HCT116 (cell line): ENCODE measurements around the gene NLRP8. TPM values are rescaled to one million over a fixed set of nuclear protein-coding genes. Genes with fewer than 3 reads are reported as not detected.
"Not testable (repeated sequence)": the region's sequence is repeated elsewhere in the genome, so short reads cannot be mapped to it uniquely, and the experiment has no call there.

ENCODE experiments used
- ATAC-seq: fragments of 200-7000 bp; cut with Tn5 transposase; 2 replicates; pipeline ENCODE4 v1.9.1; 2020; ENCODE audit warnings: mild to moderate bottlenecking, moderate library complexity
- BruUV-seq: library from RNA; stranded (reverse); fragments of 400-500 nt; replicated peaks from 2 replicates; lab custom pipeline; 2021; lab: Mats Ljungman, UMichigan
- CTCF ChIA-PET: fragments of 300-600 bp; sonication (Branson Sonifier 250); formaldehyde crosslinking; loops from one replicate; lab custom pipeline; 2021; ENCODE audit warnings: antibody characterized with exemption; lab: Charles Lee
- POLR2A ChIA-PET: fragments of 300-600, 350-600 bp; sonication (Branson Sonifier 250); formaldehyde crosslinking; loops from one replicate; lab custom pipeline; 2021; ENCODE audit warnings: antibody characterized with exemption; lab: Charles Lee
- RAD21 ChIA-PET, 2 experiments: fragments of 300-600 bp; sonication (Branson Sonifier 250); formaldehyde crosslinking; loops; one replicate each; lab custom pipeline; 2023; ENCODE audit warnings: low total read pairs in 2 of 2; ENCODE audit not compliant: uncharacterized antibody in 2 of 2, unreplicated experiment in 2 of 2, low non-redundant PET in 1 of 2; lab: Charles Lee
- DNase-seq: peaks from one replicate; pipeline ENCODE4 v3.0.0-alpha.2; 2010; ENCODE audit warnings: low read depth, low spot score
- H2AFZ ChIP-seq: fragments of 200-600 bp; shearing (Covaris generic), sonication (generic); 2 replicates; pipeline ENCODE4 v1.6.1; 2017; ENCODE audit warnings: low read depth, mixed run types, mixed read lengths, antibody characterized with exemption, low read length; ENCODE audit not compliant: poor library complexity, severe bottlenecking
- H3K27ac ChIP-seq: 2 replicates; pipeline ENCODE4 v1.5.1; 2012; ENCODE audit warnings: low read depth, low read length
- H3K27me3 ChIP-seq: fragments of 200-600 bp; sonication (generic); 2 replicates; pipeline ENCODE4 v1.6.1; 2016; ENCODE audit warnings: mixed run types, low read length, mixed read lengths; ENCODE audit not compliant: insufficient read depth
- H3K36me3 ChIP-seq, 2 experiments: fragments of 200-500 bp in 1 of 2; fragments of 200-600 bp in 1 of 2; sonication (Bioruptor generic) in 1 of 2; sonication (generic) in 1 of 2; 2 replicates each; pipeline versions ENCODE4 v1.5.1 to v1.6.1; 2014 to 2016; ENCODE audit warnings: low read length in 2 of 2, inconsistent platforms in 1 of 2, mixed read lengths in 1 of 2, mixed run types in 1 of 2; ENCODE audit not compliant: insufficient read depth in 2 of 2, control insufficient read depth in 1 of 2
- H3K4me1 ChIP-seq, 2 experiments: fragments of 200-600 bp in 1 of 2; sonication (generic) in 1 of 2; 2 replicates each; pipeline versions ENCODE4 v1.5.1 to v1.6.1; 2012 to 2017; ENCODE audit warnings: low read length in 2 of 2, inconsistent platforms in 1 of 2, mild to moderate bottlenecking in 1 of 2, mixed read lengths in 1 of 2, mixed run types in 1 of 2, moderate library complexity in 1 of 2; ENCODE audit not compliant: insufficient read depth in 2 of 2, control insufficient read depth in 1 of 2
- H3K4me2 ChIP-seq: fragments of 200-600 bp; sonication (generic); 2 replicates; pipeline ENCODE4 v1.6.1; 2017; ENCODE audit warnings: mixed run types, low read length, mixed read lengths
- H3K4me3 ChIP-seq, 2 experiments: fragments of 200-600 bp in 1 of 2; sonication (generic) in 1 of 2; replicated peaks in 1 of 2; 2 replicates each; pipeline ENCODE4 v1.5.1; 2011 to 2016; ENCODE audit warnings: low read length in 2 of 2, control low read depth in 1 of 2, low read depth in 1 of 2, mild to moderate bottlenecking in 1 of 2, mixed read lengths in 1 of 2, mixed run types in 1 of 2
- H3K79me2 ChIP-seq: fragments of 200-600 bp; sonication (generic); 2 replicates; pipeline ENCODE4 v1.6.1; 2017; ENCODE audit warnings: mild to moderate bottlenecking, mixed run types, low read length, moderate library complexity, mixed read lengths; ENCODE audit not compliant: insufficient read depth
- H3K9ac ChIP-seq: fragments of 200-600 bp; sonication (generic); 2 replicates; pipeline ENCODE4 v1.6.1; 2016; ENCODE audit warnings: low read length, mixed read lengths
- H3K9me2 ChIP-seq: fragments of 200-600 bp; sonication (generic), shearing (Covaris generic); 2 replicates; pipeline ENCODE4 v1.6.1; 2017; ENCODE audit warnings: mixed run types, mild to moderate bottlenecking, moderate library complexity; ENCODE audit not compliant: insufficient read depth
- H3K9me3 ChIP-seq, 2 experiments: fragments of 200-500 bp in 1 of 2; fragments of 200-600 bp in 1 of 2; sonication (Bioruptor generic) in 1 of 2; sonication (generic) in 1 of 2; 2 replicates each; pipeline ENCODE4 v1.6.1; 2014 to 2017; ENCODE audit warnings: low read length in 2 of 2, mixed read lengths in 2 of 2, inconsistent platforms in 1 of 2, low read depth in 1 of 2, mild to moderate bottlenecking in 1 of 2, mixed run types in 1 of 2, moderate library complexity in 1 of 2; ENCODE audit not compliant: control insufficient read depth in 1 of 2, insufficient read depth in 1 of 2
- H4K20me1 ChIP-seq: fragments of 200-600 bp; sonication (generic), shearing (Covaris generic); 2 replicates; pipeline ENCODE4 v1.6.1; 2017; ENCODE audit warnings: mixed run types, mild to moderate bottlenecking, moderate library complexity; ENCODE audit not compliant: insufficient read depth
- POLR2AphosphoS5 ChIP-seq: IDR thresholded peaks from 2 replicates; pipeline ENCODE4 v1.6.1; 2011; ENCODE audit warnings: mild to moderate bottlenecking, low read depth, low read length, moderate library complexity
- RAD21 ChIP-seq: IDR thresholded peaks from 2 replicates; pipeline ENCODE4 v1.6.1; 2012; ENCODE audit warnings: low read depth, mild to moderate bottlenecking
- REST ChIP-seq: IDR thresholded peaks from 2 replicates; pipeline ENCODE4 v1.6.1; 2012; ENCODE audit warnings: low read depth
- intact Hi-C: fragments of 100-400 bp; cut with micrococcal nuclease; formaldehyde crosslinking; loops from 2 replicates; pipeline ENCODE4 v1.10.0; 2022
- total RNA-seq: library from RNA; stranded (reverse); gene quantifications from one replicate; pipeline ENCODE4 v1.2.1, GENCODE V29; 2021; ENCODE audit not compliant: unreplicated experiment

NLRP8 gene
- total RNA-seq, 1 experiment from 2014 or later: not detected

- no peak overlapping the region for H3K4me2 ChIP-seq
- no peak overlapping the region for H2AFZ ChIP-seq
- H3K9me2 ChIP-seq: no peaks in the 10 kb centered on the region
- H3K9ac ChIP-seq: no peak overlapping the region
- H3K79me2 ChIP-seq: no peaks in the 10 kb centered on the region
- TF ChIP-seq RAD21: no peak
- no peak for TF ChIP-seq POLR2AphosphoS5
- peak; percentile 74 for TF ChIP-seq REST
- H3K36me3 ChIP-seq: no peaks in the 10 kb centered on the region; a peak in 1 of 4 replicates
- H4K20me1 ChIP-seq: no peaks in the 10 kb centered on the region
- ATAC-seq (no peak), DNase-seq (no peak)
- H3K4me3 ChIP-seq: no peak overlapping the region
- H3K9me3 ChIP-seq: no peaks in the 10 kb centered on the region
- no peaks in the 10 kb centered on the region for H3K4me1 ChIP-seq
- no peaks in the 10 kb centered on the region for H3K27me3 ChIP-seq
- no TSS peak for BruUV-seq
- H3K27ac ChIP-seq: no peak overlapping the region
- ChIA-PET RAD21 (no interaction called here), CTCF (no interaction called here), POLR2A (no interaction called here)
- intact Hi-C loops: no loop called here
Measured at GRCh38 chr19:56015756-56016155, 68.1 kb downstream of the NLRP8 start.

GRCh38 chr19:56019325-56019724, 71.7 kb downstream of the NLRP8 start:
- DNase-seq, H3K36me3 ChIP-seq, H3K9me3 ChIP-seq, H3K27me3 ChIP-seq, ATAC-seq, POLR2A ChIA-PET, RAD21 ChIA-PET, H3K9ac ChIP-seq, H3K27ac ChIP-seq, H2AFZ ChIP-seq, H3K4me2 ChIP-seq, H4K20me1 ChIP-seq, H3K4me1 ChIP-seq, CTCF ChIA-PET, H3K9me2 ChIP-seq, BruUV-seq, H3K4me3 ChIP-seq, intact Hi-C loops, H3K79me2 ChIP-seq: not testable (repeated sequence)
- TF ChIP-seq REST: peak; percentile 34; the same call in 1 of the 2 replicates
